GM12865 (cell line): ENCODE data around the gene KRT6B.
"Not testable (repeated sequence)": the region's sequence is repeated elsewhere in the genome, so short reads cannot be mapped to it uniquely, and the experiment has no call there.

Experiments
- DNase-seq: peaks from one replicate; pipeline ENCODE4 v3.0.0; 2010; ENCODE audit warnings: low read depth
- H3K4me3 ChIP-seq: 2 replicates; pipeline ENCODE4 v1.5.1; 2011; ENCODE audit warnings: mild to moderate bottlenecking, low read depth, low read length, control low read depth
- TF ChIP-seq, protein P1 (sequence below): IDR thresholded peaks from 2 replicates; pipeline ENCODE4 v1.5.1; 2011; ENCODE audit warnings: low read length, control low read depth, low read depth, inconsistent platforms; ENCODE audit not compliant: insufficient read depth; ENCODE audit errors: missing control alignments

The KRT6B gene

DNA sequence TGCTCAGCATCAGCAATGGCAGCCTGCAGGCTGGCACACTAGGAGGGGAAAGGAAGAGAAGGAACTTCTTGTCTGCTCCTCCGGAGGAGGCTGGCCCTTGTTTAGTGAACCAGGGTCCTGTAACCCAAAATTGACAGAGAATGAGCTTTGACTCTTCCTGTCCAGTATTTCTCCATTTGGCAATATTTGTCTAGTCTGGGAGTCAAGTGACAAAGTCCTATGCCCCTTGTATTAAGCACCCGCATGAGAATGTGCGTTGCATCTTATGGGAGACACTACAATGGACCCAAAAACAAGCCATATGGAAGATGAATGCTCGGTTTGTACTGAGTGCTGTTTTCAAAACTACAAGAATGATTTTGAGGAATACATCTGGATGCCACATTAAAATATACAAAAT, 17.9 kb upstream of the KRT6B start:
- TF ChIP-seq, protein P1, sequence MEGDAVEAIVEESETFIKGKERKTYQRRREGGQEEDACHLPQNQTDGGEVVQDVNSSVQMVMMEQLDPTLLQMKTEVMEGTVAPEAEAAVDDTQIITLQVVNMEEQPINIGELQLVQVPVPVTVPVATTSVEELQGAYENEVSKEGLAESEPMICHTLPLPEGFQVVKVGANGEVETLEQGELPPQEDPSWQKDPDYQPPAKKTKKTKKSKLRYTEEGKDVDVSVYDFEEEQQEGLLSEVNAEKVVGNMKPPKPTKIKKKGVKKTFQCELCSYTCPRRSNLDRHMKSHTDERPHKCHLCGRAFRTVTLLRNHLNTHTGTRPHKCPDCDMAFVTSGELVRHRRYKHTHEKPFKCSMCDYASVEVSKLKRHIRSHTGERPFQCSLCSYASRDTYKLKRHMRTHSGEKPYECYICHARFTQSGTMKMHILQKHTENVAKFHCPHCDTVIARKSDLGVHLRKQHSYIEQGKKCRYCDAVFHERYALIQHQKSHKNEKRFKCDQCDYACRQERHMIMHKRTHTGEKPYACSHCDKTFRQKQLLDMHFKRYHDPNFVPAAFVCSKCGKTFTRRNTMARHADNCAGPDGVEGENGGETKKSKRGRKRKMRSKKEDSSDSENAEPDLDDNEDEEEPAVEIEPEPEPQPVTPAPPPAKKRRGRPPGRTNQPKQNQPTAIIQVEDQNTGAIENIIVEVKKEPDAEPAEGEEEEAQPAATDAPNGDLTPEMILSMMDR = no peak
- no peak for DNase-seq
- no peak overlapping the region for H3K4me3 ChIP-seq

DNA sequence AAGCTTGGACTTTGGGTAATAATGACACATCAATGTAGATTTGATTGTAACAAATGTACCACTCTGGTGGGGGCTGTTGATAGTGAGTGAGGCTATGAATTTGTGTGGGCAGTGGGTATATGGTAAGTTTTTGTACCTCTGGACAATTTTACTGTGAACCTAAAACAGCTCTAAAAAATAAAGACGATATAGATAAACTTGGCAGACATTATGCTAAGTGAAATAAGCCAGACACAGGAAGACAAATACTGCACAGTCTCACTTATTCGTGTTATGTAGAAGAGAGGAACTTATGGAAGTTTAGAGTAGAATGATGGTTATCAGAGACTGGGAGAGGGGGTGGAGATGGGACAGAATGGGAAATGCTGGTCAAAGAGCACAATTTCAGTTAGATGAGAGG, 13.0 kb upstream of the KRT6B start:
- DNase-seq = no peak
- H3K4me3 ChIP-seq = no peak overlapping the region
- TF ChIP-seq, protein P1 = no peak

DNA sequence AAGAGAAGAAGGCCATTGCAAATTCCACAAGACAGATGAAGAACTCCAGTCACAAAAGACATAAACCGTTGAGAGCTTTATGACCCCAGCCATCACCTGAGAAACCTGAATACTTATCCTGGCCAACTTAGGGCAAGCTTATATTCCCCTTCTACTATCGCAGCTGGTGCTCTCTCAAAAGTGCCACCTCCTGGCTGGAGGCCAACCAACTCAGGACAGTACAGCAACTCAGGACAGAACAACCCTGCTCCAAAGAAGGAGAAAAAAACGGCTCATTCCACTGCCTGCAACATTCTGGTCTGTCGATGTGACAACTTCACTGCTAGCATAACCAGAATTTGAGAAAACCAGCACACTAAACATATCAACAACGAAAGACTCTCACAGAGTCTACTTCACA, 9.7 kb upstream of the KRT6B start:
- DNase-seq = no peak

DNA sequence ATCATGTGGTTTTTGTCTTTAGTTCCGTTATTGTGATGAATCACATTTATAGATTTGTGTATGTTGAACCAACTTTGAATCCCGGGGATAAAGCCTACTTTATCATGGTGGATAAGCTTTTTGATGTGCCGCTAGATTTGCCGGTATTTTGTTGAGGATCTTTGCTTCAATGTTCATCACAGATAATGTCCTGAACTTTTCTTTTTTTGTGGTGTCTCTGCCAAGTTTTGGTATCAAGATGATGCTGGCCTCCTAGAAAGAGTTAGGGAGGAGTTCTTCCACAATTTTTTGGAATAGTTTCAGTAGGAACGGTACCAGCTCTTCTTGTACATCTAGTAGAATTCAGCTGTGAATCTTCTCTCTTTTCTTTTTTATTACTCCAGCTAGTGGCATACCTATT, 6.9 kb upstream of the KRT6B start:
- DNase-seq = no peak
- no peak overlapping the region for H3K4me3 ChIP-seq
- TF ChIP-seq, protein P1 = no peak

More for the DNA sequence above, 9.7 kb upstream of the KRT6B start:
- H3K4me3 ChIP-seq = no peak overlapping the region
- TF ChIP-seq, protein P1 = no peak

- no peak overlapping the region for H3K4me3 ChIP-seq
- TF ChIP-seq, protein P1 = no peak
- DNase-seq = no peak
Measured at GRCh38 chr12:52455821-52456220, 3.9 kb upstream of the KRT6B start.

- TF ChIP-seq, protein P1 = no peak
- no peak overlapping the region for H3K4me3 ChIP-seq
- no peak for DNase-seq
Measured at GRCh38 chr12:52454411-52455201, 2.7 kb upstream of the KRT6B start.

GRCh38 chr12:52448228-52448627, 3.7 kb downstream of the KRT6B start:
- no peak for DNase-seq
- H3K4me3 ChIP-seq = no peak overlapping the region
- TF ChIP-seq, protein P1 = no peak

DNA sequence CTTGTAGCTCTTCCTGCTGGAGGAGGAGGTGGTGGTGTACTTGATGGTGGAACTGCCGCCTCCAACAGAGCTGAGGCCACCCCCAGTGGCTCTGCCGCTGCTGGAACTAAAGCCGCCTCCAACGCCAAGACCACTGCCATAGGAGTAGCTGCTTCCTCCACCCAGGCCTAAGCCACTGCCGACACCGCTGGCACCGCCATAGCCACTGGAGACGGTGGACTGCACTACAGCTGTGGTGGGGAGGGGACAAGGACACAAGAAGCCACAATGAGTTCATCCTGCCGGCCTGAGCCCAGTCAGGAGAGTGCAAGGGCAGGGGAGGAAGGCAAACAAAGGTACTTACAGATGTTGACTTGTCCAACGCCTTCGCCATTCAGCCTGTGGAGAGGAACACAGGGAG, 4.8 kb downstream of the KRT6B start:
- DNase-seq, H3K4me3 ChIP-seq: not testable (repeated sequence)
